ENCODE data around the gene ZNF296.

The ZNF296 gene

DNA sequence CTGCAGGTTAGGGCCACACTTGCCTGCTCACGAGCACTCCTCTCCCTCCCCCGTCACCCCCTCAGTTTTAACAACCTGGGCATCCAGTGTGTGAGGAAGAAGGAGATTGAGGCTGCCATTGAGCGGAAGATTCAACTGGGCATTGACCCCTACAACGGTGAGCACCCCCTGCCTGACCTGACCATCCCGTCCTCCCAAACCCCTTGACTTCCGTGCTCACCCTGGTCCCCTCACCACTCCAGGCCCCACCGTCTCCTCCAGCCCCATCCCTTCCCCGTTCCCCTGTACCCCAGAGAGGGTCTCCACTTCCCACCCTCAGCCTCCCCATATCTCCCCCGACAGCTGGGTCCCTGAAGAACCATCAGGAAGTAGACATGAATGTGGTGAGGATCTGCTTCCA lies 51.0 kb downstream of the ZNF296 start:
- Histone ChIP-seq H3K4me2 (ENCODE audit: low read depth, low read length) (no peak overlapping the region), H2AFZ (ENCODE audit: low read length) (no peak overlapping the region), H3K9ac (ENCODE audit: low read length) (no peak overlapping the region), H3K9me2 (replicated peaks; ENCODE audit: insufficient read depth, low read length) (no peaks in the 10 kb centered on the region), H3K27ac (ENCODE audit: low read length) (no peak overlapping the region), H3K36me3 (replicated peaks; ENCODE audit: insufficient read depth, low read length) (peaks cover 7% of the 10 kb centered on the region; the same call in 1 of the 2 replicates), H3K79me2 (ENCODE audit: low read length) (no peaks in the 10 kb centered on the region), H3K27me3 (replicated peaks; ENCODE audit: insufficient read depth, low read length) (no peaks in the 10 kb centered on the region), H4K20me1 (ENCODE audit: insufficient read depth, low read length) (no peaks in the 10 kb centered on the region), H3F3A (ENCODE audit: insufficient read depth, low read length) (no peaks in the 10 kb centered on the region), H3K4me1 (ENCODE audit: low read length) (no peaks in the 10 kb centered on the region), H3K4me3 (ENCODE audit: low read length) (no peak overlapping the region), H3K9me3 (replicated peaks; ENCODE audit: insufficient read depth, low read length) (no peaks in the 10 kb centered on the region)
- DNase-seq: no peak
- TF ChIP-seq CTCF (IDR thresholded peaks at IDR 0.05; ENCODE audit: low read length): no peak
- TF ChIP-seq EZH2 (optimal IDR thresholded peaks at IDR 0.05; ENCODE audit: low read depth, low read length): no peak
- no peak for TF ChIP-seq EZH2phosphoT487 (IDR thresholded peaks at IDR 0.05; ENCODE audit: low read length)

GRCh38 chr19:45023048-45023447 lies 53.2 kb downstream of the ZNF296 start:
- TF ChIP-seq CTCF (IDR thresholded peaks at IDR 0.05; ENCODE audit: low read length) (no peak), EZH2phosphoT487 (IDR thresholded peaks at IDR 0.05; ENCODE audit: low read length) (no peak), EZH2 (optimal IDR thresholded peaks at IDR 0.05; ENCODE audit: low read depth, low read length) (no peak)
- H3K9ac ChIP-seq (ENCODE audit: low read length): no peak overlapping the region
- H3K9me2 ChIP-seq (replicated peaks; ENCODE audit: insufficient read depth, low read length): no peaks in the 10 kb centered on the region
- H3K4me2 ChIP-seq (ENCODE audit: low read depth, low read length): no peak overlapping the region
- no peaks in the 10 kb centered on the region for H3K79me2 ChIP-seq (ENCODE audit: low read length)
- H3F3A ChIP-seq (ENCODE audit: insufficient read depth, low read length): no peaks in the 10 kb centered on the region
- no peaks in the 10 kb centered on the region for H4K20me1 ChIP-seq (ENCODE audit: insufficient read depth, low read length)
- H3K27ac ChIP-seq (ENCODE audit: low read length): no peak overlapping the region
- H3K9me3 ChIP-seq (replicated peaks; ENCODE audit: insufficient read depth, low read length): no peaks in the 10 kb centered on the region
- no peaks in the 10 kb centered on the region for H3K36me3 ChIP-seq (replicated peaks; ENCODE audit: insufficient read depth, low read length)
- H3K4me3 ChIP-seq (ENCODE audit: low read length): no peak overlapping the region
- DNase-seq: no peak
- H2AFZ ChIP-seq (ENCODE audit: low read length): no peak overlapping the region
- no peaks in the 10 kb centered on the region for H3K27me3 ChIP-seq (replicated peaks; ENCODE audit: insufficient read depth, low read length)
- H3K4me1 ChIP-seq (ENCODE audit: low read length): no peaks in the 10 kb centered on the region

DNA sequence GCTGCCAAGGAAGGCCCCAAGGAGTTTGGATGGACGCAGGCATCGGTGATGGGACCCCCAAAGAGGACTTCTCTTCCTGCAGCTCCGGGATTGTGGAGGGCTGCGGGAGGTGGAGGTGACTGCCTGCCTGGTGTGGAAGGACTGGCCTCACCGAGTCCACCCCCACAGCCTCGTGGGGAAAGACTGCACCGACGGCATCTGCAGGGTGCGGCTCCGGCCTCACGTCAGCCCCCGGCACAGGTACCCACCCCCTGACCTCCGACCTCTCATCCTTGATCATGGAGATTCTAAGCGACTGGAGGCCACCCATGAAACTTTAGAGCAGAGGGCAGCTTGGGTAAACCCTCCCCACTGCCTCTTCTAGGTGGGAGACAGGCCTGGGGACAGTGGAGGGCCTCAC lies 54.3 kb downstream of the ZNF296 start:
- H3K4me3 ChIP-seq (ENCODE audit: low read length): no peak overlapping the region
- no peaks in the 10 kb centered on the region for H3K9me3 ChIP-seq (replicated peaks; ENCODE audit: insufficient read depth, low read length)
- H3K9ac ChIP-seq (ENCODE audit: low read length): no peak overlapping the region
- no peak for DNase-seq
- H2AFZ ChIP-seq (ENCODE audit: low read length): no peak overlapping the region
- peaks cover 7% of the 10 kb centered on the region for H3F3A ChIP-seq (ENCODE audit: insufficient read depth, low read length)
- TF ChIP-seq CTCF (IDR thresholded peaks at IDR 0.05; ENCODE audit: low read length): no peak
- TF ChIP-seq EZH2 (optimal IDR thresholded peaks at IDR 0.05; ENCODE audit: low read depth, low read length): no peak
- no peak for TF ChIP-seq EZH2phosphoT487 (IDR thresholded peaks at IDR 0.05; ENCODE audit: low read length)
- H4K20me1 ChIP-seq (ENCODE audit: insufficient read depth, low read length): no peaks in the 10 kb centered on the region
- H3K27me3 ChIP-seq (replicated peaks; ENCODE audit: insufficient read depth, low read length): no peaks in the 10 kb centered on the region
- no peaks in the 10 kb centered on the region for H3K79me2 ChIP-seq (ENCODE audit: low read length)
- no peaks in the 10 kb centered on the region for H3K9me2 ChIP-seq (replicated peaks; ENCODE audit: insufficient read depth, low read length)
- no peak overlapping the region for H3K4me2 ChIP-seq (ENCODE audit: low read depth, low read length)
- no peak overlapping the region for H3K27ac ChIP-seq (ENCODE audit: low read length)
- no peaks in the 10 kb centered on the region for H3K36me3 ChIP-seq (replicated peaks; ENCODE audit: insufficient read depth, low read length)
- no peaks in the 10 kb centered on the region for H3K4me1 ChIP-seq (ENCODE audit: low read length)

Data from MM.1S (cell line).